Dedifferentiated amniotic fluid mesenchymal stem cell (primary cell): ENCODE results near the gene NOP9.

Source experiments
- DNase-seq: peaks from one replicate; pipeline ENCODE4 v3.0.0-alpha.2; 2016; ENCODE audit errors: extremely low spot score

NOP9 gene

DNA sequence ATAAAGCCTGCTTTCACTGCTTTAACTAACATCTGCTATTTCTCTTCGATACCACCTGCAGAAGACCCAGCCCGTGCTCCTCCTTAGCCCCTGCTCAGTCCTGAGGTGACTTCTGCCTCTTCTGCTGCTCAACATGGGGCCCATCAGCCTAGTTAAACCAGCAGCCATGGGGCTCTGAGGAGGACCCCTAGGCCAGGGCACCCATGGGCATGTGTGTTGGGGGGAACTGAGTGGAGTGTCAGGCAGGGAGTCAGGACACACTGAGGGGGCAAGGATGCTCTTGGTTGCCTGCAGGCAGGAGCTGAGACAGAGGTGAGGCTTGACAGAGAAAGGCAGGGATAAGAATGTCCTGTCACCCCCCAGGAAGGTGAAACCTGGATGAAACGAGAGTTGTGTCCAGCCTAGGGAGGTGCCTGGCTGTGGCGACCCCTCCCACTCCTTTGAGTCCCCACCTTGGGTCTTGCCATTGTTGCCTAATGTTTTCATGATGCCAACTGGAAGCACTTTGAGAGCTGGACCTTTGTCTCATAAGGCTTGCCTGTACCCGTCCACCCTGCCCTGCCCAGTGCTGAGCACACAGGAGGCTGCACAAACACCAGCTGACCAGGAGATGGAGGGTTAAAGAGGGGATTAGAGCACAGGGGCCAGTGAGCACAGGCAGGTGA lies 15.7 kb upstream of the NOP9 start:
- DNase-seq = no peak

DNA sequence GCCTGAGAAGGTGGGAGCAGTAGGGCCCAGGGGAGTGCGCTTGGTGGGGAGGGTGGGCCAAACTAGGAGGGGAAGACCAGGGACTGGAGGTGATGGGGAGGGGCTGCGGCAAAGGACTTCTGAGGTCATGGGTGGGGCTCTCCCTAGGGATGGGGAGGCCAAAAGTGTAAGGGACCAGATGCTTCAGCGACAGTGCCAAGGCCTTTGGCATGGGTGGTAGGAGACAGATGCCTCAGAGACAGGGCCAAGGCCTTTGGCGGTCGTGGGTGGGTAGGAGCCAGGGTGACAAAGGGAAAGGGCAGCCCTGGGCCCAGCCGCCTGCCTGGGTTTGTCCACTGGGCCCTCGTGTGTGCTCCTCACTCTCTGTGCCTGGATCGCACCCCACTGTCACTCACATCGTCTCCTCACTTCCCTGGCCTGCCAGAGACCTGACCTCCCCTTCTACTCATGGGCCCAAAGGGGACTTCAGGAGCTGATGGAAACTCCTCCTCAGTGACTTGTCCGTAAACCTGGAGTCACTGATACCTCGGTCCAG lies 15.1 kb upstream of the NOP9 start:
- no peak for DNase-seq

DNA sequence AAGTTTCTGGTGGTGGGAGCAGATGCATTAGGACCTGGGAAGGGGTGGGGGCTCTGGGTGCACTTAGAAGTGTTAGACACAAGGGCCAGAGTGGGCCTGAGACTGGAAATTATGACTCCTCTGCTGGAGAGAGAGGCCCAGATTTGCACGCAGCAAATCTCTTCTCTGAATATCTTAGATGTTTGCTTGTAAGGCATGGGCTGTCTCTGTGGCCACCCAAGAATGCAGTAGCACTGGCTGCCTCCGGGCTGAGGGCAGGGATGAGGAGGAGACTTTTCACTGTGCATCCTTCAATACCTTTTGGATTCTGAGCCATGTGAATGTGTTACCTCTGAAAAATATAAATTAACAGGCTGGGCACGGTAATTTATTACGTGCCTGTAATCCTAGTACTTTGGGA lies 14.3 kb upstream of the NOP9 start:
- DNase-seq = no peak

DNA sequence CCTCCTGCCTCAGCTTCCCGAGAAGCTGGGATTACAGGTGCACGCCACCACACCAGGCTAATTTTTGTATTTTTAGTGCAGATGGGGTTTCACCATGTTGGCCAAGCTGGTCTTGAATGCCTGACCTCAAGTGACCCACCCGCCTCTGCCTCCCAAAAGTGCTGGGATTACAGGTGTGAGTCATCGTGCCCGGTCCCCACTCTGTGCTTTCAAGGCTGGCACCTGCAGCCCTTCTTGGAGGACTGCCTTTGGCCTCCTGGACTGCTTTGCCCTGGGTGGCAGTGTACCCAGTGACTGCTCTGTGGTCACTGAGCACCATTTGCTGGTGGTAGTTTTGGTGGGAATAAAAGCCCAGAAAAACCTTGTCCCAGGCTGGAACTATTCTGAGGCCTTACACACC lies 12.7 kb upstream of the NOP9 start:
- DNase-seq = no peak

DNA sequence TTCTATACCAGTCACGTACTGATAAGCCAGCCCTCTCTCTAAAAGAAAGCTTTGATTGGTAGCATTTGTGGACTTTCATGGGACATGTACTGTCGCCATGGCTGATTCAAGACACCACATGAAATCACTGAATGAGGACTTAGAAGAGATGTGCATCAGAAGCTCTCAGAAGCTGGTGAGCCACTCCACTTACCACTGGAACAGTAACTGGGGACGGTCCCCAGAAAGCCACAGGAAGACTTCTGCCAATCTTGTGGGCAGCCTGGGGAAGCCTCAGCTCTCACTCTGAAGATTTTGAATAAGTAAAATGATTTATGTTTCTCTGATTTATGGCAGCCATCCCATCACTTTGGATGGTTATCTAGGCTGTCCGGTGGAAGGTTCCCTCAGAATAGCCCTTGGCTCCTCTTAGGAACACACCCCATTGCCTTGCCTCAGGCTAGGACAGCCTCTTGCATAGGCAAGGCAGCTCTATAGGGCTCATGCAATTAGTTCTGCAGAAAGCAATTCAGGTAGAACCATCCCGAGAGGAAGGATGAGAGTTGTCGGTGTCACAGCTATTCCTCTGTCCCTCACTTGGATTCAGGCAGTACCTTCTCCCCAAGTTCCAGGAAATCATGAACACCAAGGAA lies 9.9 kb upstream of the NOP9 start:
- no peak for DNase-seq

DNA sequence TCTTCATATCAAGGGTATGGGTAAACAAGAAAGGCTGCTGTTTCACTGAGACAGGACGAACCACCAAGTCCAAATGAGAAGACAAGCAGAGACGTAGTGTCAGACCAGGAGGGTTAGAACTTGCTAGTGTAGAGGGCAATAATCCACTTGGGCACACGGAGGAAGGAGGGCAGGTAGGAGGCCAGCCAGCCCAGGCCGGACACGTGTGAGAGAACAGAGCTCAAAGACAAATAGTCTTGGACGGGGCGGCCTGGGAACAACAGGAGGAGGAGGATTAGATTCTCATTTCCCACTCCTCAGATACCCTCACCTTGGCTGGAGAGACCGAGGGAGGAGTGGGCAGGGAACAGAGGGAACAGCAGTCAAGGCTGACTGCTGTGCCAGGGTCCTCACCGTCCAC lies 8.9 kb upstream of the NOP9 start:
- DNase-seq = no peak

DNA sequence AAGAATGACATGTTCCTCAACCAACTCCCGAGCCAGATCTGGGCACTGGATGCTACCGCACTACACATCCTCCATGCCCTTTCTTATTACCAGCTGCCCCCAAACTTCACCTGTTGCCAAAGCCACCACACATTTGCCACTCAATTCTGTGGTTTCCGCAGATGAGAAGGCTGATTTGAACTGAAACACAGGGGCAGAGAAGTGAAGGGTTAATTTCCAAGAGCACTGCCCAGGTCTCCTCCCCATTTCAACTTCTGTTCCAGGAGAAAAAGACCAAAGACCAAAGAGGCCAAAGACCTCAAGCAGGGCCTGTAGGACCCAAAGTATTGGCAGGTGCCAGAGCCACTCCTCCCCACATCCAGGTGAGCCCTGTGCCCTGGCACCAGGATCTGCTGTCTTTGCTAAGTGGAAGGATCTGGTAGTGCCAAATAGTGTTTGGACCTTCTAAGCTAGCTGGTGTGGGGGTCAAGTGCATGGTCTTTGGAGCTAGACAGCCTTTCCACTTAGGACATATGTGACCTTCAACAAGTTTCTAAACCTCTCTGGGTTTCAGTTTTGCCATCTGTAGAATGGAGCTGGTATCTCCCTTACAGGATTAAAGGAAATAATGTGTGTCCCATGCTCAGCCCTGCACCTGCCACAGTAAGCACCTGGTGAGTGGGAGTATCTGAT lies 8.1 kb upstream of the NOP9 start:
- DNase-seq = no peak

DNA sequence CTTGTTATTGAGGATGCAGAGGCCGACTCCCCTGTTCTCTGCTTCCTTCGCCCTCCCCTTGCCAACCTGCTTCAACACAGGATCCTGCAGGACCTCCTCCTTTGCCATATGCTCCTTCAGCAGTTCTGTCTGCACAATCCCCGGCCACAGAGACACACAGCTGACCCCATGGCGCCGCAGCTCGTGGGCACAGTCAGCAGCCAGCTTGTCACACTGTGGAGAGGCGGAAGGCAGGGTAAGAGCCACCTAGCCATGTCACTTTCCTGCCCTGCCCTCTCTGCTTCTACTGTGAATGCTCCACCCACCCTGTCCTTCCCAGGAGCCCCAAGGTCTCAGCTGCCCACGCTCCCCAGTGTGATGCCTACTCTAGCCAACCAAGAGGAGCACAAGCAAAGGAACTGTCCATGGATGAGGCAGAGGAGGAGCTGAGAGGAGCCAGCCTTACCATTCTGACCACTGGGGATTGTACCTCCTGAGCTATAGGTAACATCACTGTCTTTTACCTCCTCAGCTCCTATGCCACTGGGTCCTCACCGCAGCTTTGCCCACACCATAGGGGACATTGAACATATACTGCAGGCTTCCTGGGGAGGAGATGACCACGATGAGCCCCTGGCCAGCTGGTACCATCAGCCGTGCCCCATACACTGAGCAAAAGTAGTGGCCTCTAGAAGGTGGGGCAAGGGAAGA lies 7.4 kb upstream of the NOP9 start:
- no peak for DNase-seq

DNA sequence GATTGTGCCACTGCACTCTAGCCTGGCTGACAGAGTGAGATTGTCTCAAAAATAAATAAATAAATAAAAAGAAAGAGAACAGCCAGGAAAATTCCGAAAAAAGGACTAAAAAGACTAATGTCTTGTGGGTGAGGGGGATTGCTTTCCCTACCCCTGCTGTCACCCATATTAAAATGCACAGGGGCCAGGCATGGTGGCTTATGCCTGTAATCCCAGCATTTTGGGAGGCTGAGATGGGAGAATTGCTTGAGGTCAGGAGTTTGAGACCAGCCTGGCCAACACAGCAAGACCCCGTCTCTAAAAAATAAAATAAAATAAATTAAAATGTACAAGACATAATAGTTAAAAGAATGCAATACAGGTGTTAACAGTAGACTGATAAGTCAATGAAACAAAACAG lies 6.1 kb upstream of the NOP9 start:
- no peak for DNase-seq

DNA sequence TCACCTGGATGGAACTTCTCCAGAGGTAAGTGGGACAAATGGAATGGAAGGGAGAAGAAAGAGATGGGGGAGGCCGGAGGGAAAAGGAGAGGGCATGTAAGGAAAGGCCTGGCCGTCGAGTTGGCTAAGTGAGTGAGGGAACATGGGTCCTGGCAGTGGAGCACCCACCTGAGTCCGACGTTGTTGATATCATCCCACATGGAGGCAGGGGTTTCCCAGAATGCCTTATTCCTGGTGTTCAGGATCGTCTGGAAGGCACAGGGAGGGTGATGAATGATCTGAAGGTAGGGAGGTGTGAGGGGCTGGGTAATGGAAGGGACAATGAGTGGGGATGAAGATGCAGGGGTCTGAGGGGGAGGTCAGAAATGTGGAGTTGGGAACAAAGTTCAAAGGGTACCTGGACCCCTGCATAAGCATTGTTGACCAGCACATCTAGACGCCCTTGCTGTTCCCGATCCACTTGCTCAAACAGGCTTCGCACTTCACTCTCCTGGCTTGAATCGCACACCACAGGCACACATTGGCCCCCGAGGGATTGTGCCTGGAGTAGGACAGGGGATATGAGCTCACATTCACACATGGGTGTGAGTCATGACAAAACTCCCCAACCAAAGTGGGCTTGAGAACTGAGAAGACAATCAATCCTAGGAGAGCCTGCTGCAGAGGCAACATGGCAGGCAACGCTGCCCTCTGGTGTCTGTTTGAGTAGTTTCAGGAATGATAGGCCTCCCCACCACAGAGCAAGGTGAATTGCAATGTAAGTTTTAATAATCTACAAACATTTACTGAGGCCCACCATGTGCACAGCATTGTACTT lies 3.1 kb upstream of the NOP9 start:
- DNase-seq = peak; percentile 88

DNA sequence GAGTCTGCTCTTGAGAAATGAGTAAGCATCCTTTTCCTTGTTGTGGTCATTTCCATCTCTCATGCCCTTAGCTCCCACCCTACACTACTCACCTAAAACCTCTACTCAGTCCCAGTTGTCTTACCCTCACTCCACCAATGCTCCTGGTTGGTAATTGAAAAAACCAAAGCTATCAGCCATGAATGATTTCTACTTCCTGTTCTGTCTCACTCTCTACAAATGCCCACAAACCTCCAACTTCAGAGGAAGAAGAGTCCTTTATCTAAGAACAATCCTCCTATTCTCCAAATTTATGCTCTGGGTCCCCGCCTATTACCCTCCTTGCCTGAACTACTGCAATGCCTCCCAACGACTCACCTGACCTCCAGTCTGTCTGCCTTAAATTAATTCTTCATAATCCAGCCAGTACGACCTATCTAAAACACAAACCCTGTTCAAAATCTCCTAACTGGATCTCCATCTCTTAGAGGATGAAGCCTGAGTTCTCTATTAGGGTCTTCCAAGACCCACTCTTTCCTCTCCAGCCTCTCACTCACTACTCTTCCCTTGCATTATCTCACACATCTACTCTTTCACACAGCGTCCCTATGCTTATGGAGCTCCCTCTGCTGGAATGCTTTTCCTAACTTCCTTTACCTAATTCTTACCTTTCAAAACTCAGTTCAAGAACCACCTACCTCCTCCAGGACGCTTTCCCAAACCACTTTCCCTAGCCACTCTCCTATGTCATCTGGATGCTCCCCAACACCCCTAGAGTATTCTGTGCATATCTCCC lies 2.3 kb upstream of the NOP9 start:
- DNase-seq = no peak

DNA sequence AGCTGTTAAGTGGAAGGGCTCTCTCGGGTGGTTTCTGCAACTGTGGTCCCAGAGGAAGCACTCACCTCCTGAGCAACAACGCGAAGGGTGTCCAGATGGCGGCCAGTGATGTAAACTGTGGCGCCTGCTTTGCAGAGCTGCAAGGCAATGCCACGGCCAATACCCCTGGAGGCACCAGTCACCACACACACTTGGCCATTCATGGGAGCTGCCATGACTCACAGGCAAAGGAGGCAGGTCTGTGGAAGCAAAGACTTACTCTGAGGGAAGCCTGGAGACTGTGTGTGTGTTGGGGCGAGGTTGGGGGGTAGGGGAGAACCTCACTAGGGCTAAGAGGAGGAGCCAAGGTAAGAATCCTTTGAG lies 777 bp upstream of the NOP9 start:
- peak; percentile 51 for DNase-seq

DNA sequence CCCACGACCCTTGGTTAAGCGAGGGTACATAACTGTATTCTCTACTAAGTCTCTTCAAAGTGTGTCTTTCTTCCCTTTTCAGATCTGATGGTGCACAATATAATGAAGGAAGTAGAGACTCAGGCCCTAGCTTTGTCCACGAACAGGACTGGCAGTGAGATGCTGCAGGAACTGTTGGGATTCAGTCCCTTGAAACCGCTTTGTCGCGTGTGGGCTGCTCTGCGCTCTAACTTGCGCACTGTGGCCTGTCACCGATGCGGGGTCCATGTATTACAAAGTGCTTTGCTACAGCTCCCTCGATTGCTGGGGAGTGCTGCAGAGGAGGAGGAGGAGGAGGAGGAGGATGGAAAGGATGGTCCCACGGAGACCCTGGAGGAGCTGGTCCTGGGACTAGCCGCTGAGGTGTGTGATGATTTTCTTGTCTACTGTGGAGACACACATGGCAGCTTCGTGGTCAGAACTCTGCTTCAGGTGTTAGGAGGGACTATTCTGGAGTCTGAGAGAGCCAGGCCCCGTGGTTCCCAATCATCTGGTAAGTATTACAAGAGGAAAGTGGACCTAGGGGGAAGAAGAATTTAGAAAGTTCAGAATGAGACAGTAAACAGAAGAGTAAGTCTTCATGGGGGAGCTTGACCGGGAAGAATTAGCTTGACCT lies 803 bp downstream of the NOP9 start:
- no peak for DNase-seq

DNA sequence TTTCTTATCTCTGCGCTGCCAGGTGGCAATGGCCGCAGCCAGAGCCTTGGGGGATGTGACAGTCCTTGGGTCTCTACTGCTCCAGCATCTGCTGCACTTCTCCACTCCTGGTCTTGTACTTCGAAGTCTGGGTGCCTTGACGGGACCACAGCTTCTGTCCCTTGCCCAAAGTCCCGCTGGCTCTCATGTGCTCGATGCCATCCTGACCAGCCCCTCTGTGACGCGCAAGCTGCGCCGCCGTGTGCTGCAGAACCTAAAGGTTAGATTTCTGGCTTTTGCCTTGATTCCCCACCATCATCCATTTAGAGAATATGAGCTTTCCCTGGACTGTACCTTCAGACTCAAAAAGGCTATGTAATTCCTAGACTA lies 4.4 kb downstream of the NOP9 start:
- no peak for DNase-seq

DNA sequence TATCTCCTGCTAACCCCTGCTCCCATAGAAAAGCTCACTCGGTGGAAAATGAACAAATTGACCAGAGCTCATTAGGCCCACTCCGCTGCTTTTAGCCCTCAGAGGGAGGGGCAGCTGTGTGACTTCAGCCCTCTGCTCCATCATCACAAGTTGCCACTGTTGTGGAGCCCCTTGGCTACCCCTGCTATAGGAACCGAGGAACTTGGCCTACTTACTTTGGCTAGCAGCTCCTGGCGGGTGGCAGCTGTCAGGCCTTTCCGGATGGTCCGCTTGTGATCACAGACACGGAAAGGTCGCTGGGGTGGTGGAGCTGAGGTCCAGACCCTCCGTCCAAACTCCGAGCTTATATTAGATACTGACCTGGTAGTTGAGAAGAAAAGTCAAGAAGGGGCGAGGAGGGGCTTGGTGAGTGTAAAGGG lies 7.5 kb downstream of the NOP9 start:
- DNase-seq = no peak

DNA sequence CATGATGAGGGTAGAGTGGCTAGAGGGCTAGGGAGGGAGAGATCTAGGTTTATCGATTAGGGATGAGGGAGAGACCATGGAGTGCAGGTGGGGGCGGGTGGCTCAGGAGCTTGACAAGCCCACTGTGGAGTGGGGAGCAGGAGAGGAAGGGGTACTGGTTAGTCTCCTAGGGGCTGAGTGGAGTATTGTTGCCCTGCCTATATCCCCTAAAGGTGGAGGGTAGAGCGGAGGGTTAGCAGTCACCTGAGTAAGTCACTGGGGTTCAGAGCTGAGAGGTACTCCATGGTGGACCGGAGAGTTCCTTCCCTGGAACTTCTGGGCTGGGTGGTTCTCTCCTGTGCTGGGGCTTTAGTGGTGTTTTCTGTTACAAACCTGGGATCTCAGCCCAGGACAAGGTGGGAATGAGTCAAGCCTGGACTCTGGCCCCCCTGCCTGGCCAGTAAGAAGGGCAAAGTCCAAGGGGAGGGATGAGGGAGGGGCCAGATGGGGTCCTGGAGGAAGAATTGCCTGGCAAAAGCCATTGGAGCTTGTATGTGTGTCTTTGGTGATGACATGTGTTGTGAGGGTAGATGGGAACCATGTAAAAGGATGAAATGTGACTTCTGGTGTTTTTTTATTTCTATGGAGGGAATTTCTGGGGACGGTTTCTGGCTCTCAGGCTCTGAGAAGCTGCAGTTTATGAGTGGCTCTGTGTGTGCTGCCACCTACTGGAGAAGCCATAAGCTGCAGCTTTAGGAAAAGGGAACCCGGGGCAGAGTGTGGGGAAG lies 8.1 kb downstream of the NOP9 start, which contains the start of gene CIDEB:
TSS of gene CIDEB (minus strand) at position 403 of the 767 bp plus-strand sequence. CDS start at position 284, 119 bp downstream.
- peak; percentile 45 for DNase-seq

DNA sequence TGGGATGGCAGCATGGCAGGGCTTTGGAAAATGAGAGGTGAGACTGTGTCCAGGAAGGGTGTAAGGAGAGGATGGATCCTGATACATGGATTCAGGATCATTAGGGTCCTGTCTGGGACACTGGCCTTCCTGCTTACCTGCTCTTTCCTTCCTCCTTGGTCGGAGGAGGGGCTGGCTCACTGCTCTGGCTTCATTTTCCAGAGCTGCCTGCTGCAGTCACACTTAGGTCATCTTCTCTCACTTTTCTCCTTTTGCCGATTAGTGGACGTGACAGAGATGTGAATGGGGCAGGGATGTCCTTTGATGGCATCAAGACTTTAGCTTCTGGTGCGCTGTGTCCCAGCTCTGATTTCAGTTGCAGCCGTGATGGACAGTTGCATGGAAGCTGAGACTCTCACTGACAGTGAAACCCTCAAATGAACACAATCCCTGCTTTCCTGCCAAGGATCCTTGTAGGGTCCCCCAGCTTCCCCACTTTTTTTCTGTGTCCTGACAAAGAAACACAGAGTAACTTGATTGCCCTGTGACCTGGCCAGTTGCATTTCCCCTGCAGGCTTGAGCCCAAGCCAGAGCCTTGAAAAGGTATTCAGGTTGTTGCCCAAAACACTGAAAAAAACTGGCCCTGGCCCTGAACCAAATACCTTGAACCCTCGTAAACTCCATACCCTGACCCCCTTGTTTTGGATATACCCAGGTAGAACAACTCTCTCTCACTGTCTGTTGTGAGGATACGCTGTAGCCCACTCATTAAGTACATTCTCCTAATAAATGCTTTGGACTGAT lies 8.9 kb downstream of the NOP9 start:
- no peak for DNase-seq

DNA sequence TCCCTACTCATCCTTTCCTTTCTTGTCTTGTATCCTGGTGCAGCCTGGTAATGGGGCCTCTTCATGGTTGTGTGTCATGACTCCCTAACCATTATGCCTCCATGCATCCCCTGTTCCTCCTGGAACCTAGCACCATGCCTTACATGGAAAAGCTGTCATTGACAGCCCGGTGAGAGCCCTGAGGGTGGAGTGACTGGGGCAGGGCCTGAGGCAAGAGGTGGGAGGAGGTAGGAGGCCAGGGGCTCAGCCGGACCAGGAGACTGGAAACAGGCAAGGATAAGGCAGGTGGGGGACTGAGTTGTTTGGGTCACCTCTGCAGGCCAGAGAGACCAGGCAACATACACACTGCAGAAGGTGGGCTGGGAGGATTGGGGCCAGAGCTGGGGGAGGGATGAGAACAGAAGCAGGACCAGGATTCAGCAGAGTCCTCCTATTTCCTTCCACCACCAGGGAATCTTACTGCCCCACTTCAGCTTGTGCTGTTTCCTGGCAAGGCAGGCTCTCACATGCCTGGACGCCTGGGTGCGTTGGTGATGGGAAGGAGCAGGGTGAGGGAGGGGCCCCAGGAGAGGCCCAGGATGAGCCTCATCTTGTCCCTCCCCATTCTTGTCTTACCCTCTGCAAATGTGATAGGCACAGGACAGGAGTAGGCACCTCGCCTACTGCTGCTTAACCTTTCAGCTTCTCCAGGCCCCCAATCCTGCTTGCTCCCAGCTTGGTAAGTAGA lies 10.1 kb downstream of the NOP9 start, which contains the start of gene LTB4R2:
TSS of gene LTB4R2 (plus strand) at position 603 of the 727 bp plus-strand sequence. CDS start 525 bp downstream, outside the sequence.
- no peak for DNase-seq
